ENCODE measurements around the gene GAL3ST2. TPM values are rescaled to one million over a fixed set of nuclear protein-coding genes. Genes with fewer than 3 reads are reported as not detected.
"Not testable (repeated sequence)": the region's sequence is repeated elsewhere in the genome, so short reads cannot be mapped to it uniquely, and the experiment has no call there.

GAL3ST2 gene
- polyA plus RNA-seq, 1 experiment = not detected

DNA sequence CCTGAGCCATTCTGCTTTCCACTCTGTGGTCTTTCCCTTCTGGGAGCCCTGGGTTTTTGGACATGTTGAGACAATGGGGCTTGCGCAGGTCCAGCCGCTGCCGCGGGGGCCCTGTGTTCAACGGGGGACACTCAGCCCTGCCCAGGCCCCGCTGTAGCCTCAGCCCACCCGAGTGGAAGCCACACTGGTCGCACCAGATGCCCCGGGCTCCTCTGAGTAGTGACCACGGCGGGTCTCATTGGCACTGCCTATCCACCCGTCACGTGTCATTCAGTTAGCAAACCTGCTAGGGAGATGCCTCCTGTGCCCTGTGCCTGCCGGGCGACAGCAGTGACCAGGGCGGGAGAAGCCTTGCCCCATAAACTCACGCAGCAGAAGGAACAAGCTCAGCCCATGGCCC is 23.1 kb upstream of the GAL3ST2 start:
- Histone ChIP-seq H3K27me3 (ENCODE audit: control insufficient read depth, insufficient read depth, low read length) (no peaks in the 10 kb centered on the region), H3K4me3 (ENCODE audit: low read depth, low read length) (no peak overlapping the region), H3K27ac (ENCODE audit: low read depth, low read length) (no peak overlapping the region), H3K9me3 (ENCODE audit: control insufficient read depth, insufficient read depth, low read length) (no peaks in the 10 kb centered on the region; the same call in 1 of the 2 replicates)
- no peak for TF ChIP-seq CTCF (IDR thresholded peaks at IDR 0.05; ENCODE audit: low read depth, low read length)
- ChIA-PET POLR2A (no interaction called here), CTCF (no interaction called here)
- no peak for DNase-seq (ENCODE audit: low read depth, low spot score)

GRCh38 chr2:241754042-241754441 is 22.6 kb upstream of the GAL3ST2 start:
- DNase-seq (ENCODE audit: low read depth, low spot score) = no peak
- H3K27me3 ChIP-seq (ENCODE audit: control insufficient read depth, insufficient read depth, low read length) = no peaks in the 10 kb centered on the region
- H3K9me3 ChIP-seq (ENCODE audit: control insufficient read depth, insufficient read depth, low read length) = no peaks in the 10 kb centered on the region; the same call in 1 of the 2 replicates
- CTCF ChIA-PET = interaction anchor here (0.6 kb wide), 1 partner anchor 95 kb away, joined by 5 read pairs; no protein-coding TSS in a partner anchor
- H3K4me3 ChIP-seq (ENCODE audit: low read depth, low read length) = no peak overlapping the region
- POLR2A ChIA-PET = no interaction called here
- no peak overlapping the region for H3K27ac ChIP-seq (ENCODE audit: low read depth, low read length)
- TF ChIP-seq CTCF (IDR thresholded peaks at IDR 0.05; ENCODE audit: low read depth, low read length) = no peak

DNA sequence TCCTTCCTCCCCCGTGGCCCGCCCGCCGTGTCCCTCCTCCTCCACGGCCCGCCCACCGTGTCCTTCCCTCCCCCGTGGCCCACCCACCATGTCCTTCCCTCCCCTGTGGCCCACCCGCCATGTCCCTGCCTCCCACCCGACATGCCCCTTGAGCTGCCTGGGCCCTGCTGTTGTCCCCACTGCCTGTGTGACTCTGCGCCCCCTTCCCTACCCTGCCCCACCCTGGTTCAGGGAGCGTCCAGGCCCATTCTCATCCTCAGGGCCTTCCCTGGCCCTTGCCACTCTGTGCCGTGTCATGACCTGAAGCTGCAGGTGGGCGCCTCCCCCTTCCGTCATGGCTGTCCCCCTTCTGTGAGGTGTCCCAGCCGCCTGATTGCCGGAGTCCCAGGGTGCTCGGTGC is 21.5 kb upstream of the GAL3ST2 start:
- H3K27ac ChIP-seq (ENCODE audit: low read depth, low read length) = no peak overlapping the region
- ChIA-PET POLR2A (interaction anchor here (0.6 kb wide), 1 partner anchor 20 kb away, joined by 5 read pairs; no protein-coding TSS in a partner anchor), CTCF (no interaction called here)
- no peak overlapping the region for H3K4me3 ChIP-seq (ENCODE audit: low read depth, low read length)
- TF ChIP-seq CTCF (IDR thresholded peaks at IDR 0.05; ENCODE audit: low read depth, low read length) = no peak
- no peak for DNase-seq (ENCODE audit: low read depth, low spot score)
- H3K27me3 ChIP-seq (ENCODE audit: control insufficient read depth, insufficient read depth, low read length) = no peaks in the 10 kb centered on the region
- peaks cover 4% of the 10 kb centered on the region for H3K9me3 ChIP-seq (ENCODE audit: control insufficient read depth, insufficient read depth, low read length)

GRCh38 chr2:241755777-241756176 is 20.8 kb upstream of the GAL3ST2 start:
- Histone ChIP-seq H3K9me3 (ENCODE audit: control insufficient read depth, insufficient read depth, low read length) (peaks cover 8% of the 10 kb centered on the region), H3K27ac (ENCODE audit: low read depth, low read length) (no peak overlapping the region), H3K27me3 (ENCODE audit: control insufficient read depth, insufficient read depth, low read length) (no peaks in the 10 kb centered on the region), H3K4me3 (ENCODE audit: low read depth, low read length) (no peak overlapping the region)
- TF ChIP-seq CTCF (IDR thresholded peaks at IDR 0.05; ENCODE audit: low read depth, low read length) = no peak
- no peak for DNase-seq (ENCODE audit: low read depth, low spot score)
- ChIA-PET CTCF (no interaction called here), POLR2A (no interaction called here)

- H3K27me3 ChIP-seq (ENCODE audit: control insufficient read depth, insufficient read depth, low read length) = no peaks in the 10 kb centered on the region
- no peak for DNase-seq (ENCODE audit: low read depth, low spot score)
- TF ChIP-seq CTCF (IDR thresholded peaks at IDR 0.05; ENCODE audit: low read depth, low read length) = no peak
- H3K27ac ChIP-seq (ENCODE audit: low read depth, low read length) = no peak overlapping the region
- no peak overlapping the region for H3K4me3 ChIP-seq (ENCODE audit: low read depth, low read length)
- ChIA-PET CTCF (no interaction called here), POLR2A (no interaction called here)
- H3K9me3 ChIP-seq (ENCODE audit: control insufficient read depth, insufficient read depth, low read length) = peaks cover 8% of the 10 kb centered on the region
Observed at GRCh38 chr2:241759067-241759807, 17.4 kb upstream of the GAL3ST2 start.

- POLR2A ChIA-PET; H3K27ac ChIP-seq (ENCODE audit: low read depth, low read length); DNase-seq (ENCODE audit: low read depth, low spot score); CTCF ChIA-PET; H3K27me3 ChIP-seq (ENCODE audit: control insufficient read depth, insufficient read depth, low read length); H3K9me3 ChIP-seq (ENCODE audit: control insufficient read depth, insufficient read depth, low read length); H3K4me3 ChIP-seq (ENCODE audit: low read depth, low read length): not testable (repeated sequence)
Observed at GRCh38 chr2:241759893-241760292, 16.7 kb upstream of the GAL3ST2 start.

Data from AG04450 (cell line).